GM21723 (cell line): ENCODE measurements around the gene PIP5K1B.

Experiments
- ATAC-seq: cut with Tn5 transposase; IDR thresholded peaks from one replicate; pipeline ENCODE4 v1.9.1; 2021; ENCODE audit warnings: mild to moderate bottlenecking, moderate library complexity; ENCODE audit not compliant: unreplicated experiment

Gene PIP5K1B

DNA sequence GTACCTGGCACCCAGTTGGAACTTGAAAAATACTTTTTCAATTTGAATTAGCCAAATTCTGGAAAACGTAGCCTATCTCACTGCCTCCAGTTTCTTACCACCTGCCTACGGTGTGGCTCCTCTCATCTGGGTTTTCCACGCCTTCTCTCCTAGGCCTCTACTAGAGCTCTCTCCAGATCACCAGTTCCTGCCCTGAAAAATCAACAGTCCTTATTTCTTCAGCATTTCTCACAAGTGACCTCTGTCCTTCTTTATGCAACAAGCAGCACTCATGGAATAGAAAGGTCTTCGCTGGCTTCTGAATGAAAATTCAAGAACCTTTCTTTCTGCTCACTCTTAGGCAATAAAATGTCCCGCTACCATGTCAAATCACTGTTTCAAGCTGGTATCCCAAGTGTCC, 64.8 kb downstream of the PIP5K1B start:
- ATAC-seq: no peak

DNA sequence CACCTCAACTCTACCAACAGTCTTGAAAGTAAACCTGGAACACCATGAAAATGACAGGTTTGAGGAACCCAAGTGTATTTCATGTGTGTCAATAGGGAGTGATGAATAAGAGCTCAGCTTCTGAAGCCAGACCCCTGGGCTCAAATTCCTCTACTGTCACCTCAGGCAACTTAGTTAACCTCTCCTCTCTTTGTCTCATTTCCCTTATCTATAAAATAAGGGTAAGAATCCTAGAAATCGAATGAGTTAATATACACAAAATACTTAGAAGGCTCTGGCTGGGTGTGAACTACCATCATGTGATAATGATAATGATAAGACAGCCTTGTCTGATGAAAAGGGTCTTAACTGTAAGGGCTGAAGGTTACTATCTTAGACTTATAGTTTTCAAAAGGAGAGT, 66.3 kb downstream of the PIP5K1B start:
- ATAC-seq: no peak

DNA sequence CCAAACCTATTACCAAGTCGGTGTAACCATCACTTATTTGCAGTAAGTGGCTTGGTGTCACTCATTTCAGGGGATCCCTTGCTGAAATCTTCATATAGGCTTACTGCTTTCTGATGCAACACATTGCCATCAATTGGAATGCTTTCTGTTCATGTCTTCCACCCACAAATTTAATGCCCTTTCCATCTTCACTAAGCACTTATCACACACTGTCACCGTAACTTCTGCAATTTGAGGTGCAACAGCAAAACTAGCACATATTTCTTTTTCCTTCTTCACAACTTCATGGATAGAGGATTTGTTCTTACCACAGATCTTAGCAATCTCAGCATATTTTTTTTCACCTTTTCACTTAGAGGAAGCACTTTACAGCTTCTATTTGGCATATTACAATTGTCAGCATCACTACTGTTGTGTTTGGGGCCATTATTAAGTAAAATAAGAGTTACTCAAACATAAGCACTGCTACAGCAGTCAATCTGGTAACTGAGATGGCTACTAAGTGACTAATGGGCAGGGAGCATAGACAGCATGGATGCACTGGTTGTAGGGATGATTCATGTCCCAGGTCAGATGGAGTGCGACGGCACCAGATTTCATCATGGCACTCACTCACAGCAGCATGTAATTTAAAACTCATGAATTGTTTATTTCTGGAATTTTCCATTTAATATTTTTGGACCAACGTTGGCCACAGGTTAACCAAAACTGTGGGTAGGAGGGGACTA, 70.1 kb downstream of the PIP5K1B start:
- no peak for ATAC-seq

DNA sequence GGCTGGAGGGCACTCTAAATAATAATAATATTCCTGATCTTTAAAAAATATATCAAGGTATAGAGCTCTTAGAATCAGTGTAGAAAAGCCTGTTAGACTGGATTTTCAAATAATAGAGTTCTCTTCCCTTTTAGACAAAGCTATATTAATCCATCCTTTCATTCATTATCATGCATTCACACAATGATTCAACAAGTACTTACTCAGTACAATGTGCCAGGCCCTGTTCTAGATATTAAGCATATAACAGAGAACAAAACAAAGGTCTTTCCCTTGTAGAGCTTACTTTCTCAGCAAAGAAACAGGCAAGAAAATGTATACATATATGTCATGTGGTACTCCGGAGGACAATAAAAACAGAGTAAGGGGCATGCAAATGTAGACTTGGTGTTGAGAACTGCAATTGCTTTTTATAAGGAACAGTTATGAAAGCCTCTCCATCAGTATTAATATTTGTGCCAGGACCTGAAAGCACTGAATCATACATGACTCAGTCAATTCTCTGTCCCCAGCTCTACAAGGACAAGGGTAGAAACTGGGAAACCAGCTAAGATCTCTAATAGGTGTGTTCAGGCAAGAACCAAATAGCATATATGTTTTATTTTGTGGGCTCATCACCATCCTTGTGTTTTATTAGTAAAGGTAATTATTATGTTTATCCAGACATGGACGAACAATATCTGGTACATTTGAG, 72.2 kb downstream of the PIP5K1B start:
- no peak for ATAC-seq

DNA sequence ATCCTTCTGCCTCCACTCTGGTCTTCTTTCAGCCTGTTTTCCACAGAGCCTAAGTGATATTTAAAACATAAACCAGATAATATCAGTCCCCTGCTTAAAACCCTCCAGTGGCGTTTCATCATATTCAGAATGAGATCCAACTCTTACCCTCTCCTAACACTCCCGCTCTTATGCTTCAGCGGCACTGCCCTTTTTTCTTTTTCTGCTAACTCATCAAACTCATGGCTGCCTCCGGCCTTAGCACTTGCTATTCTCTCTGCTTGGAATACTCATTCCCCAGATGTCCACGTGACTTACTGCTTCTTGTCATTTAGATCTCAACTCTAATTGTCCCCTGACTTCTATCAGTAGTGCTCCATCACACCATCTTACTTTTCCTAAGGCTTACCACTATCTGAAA, 73.6 kb downstream of the PIP5K1B start:
- ATAC-seq: no peak

DNA sequence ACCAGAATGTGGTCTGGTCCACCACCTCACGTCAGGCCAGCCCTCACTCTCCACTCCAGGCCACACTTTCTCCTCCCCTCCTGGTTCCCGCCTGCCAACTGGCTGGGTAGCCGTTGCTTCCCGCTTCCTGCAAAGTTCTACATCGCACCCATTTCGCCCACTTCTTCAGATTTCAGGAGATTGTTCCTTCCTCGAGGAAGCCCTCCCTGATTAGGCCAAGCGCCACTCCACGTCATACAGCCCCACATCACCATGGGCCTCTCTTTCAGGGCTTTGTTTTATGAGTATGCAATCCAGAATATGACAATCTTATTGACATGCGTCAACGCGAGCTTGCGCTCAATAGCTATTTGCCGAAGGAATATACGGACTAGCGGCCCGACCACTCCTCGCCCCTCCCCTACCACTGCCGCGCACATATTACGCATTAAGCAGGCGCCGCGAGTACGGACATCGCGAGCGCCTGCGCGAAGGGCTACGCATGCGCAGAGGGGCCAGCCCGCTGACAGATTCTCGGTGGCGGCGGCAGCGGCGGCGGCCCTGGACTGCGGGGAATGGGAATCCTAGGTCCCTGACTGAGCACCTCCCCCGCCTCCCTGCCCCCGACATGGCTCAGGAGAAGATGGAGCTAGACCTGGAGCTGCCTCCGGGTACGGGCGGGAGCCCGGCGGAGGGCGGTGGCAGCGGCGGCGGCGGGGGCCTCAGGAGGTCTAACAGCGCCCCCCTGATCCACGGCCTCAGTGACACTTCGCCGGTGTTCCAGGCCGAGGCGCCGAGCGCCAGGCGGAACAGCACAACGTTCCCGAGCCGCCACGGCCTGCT, 74.7 kb downstream of the PIP5K1B start:
- ATAC-seq: peak; percentile 83

DNA sequence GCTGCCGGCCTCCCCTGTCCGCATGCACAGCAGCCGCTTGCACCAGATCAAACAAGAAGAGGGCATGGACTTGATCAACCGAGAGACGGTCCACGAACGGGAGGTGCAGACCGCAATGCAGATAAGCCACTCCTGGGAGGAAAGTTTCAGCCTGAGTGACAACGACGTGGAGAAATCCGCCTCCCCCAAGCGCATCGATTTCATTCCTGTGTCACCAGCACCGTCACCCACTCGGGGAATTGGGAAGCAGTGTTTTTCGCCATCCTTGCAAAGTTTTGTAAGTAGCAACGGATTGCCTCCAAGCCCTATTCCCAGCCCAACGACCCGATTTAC, 75.3 kb downstream of the PIP5K1B start:
- peak; percentile 1 for ATAC-seq

DNA sequence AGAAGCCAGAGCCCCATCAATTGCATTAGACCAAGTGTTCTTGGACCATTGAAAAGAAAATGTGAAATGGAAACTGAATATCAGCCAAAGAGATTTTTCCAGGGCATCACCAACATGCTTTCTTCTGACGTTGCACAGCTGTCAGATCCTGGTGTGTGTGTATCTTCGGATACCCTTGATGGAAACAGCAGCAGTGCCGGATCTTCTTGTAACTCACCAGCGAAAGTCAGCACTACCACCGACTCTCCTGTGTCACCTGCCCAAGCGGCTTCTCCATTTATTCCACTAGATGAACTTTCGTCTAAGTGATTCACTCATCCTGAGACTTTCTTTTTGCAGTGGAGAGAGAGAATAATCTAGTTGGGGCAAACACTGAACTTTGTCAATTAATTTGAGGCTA, 75.7 kb downstream of the PIP5K1B start:
- peak; percentile 7 for ATAC-seq

DNA sequence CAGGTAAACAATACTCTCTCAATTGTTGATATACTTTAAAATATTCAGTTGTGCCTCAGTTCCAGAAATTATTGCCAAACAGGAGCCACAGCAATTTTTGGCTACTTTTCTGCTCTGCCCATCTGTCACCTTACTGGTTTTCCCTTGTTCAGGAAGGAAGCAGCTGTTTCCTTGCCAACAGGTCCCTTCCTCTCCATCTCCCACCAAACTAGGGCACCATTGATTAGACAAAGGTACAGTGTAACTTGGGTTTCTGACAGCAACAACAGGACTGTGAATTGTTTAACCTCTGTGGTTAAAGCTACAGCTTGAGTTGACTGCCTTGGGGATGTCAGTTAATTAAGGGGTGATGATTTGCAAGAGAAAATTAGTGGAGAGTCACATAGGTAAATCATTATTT, 76.9 kb downstream of the PIP5K1B start:
- no peak for ATAC-seq

DNA sequence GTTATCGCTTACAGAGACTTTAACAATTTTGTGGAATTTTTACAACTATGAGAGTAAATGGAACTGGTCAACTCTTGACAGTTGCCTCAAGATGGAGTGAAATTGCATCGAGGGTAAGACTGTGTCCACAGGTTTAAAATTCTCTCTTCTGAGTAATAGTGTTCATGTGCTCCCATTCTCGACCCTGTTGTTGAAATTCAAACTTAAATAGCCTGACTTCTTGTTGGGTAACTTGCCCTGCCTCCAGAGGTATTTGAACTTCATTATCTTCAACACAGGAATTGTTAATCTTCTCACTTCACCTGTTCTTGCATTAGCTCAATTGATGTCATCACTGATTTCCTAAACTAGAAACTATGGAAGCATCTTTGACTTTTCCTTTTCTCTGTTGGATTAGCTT, 77.5 kb downstream of the PIP5K1B start:
- ATAC-seq: no peak

DNA sequence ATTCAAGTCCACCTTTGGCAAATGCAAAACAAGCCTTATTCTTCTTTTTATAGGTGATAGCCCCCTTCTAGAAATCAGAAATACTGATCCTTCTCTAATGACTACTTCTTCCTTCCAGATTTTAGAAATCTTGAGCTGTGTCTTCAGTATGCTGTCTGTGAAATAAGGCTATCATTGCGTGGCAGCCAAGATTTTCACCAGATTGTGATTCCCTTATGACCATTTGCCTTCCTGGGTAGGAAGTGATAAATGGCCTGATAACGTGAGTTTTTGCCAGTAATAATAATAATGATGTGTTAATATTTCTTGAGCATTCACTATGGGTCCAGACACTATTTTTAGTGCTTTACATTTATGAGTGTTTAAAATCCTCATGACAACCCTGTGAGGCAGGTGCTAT, 80.9 kb downstream of the PIP5K1B start:
- ATAC-seq: no peak

DNA sequence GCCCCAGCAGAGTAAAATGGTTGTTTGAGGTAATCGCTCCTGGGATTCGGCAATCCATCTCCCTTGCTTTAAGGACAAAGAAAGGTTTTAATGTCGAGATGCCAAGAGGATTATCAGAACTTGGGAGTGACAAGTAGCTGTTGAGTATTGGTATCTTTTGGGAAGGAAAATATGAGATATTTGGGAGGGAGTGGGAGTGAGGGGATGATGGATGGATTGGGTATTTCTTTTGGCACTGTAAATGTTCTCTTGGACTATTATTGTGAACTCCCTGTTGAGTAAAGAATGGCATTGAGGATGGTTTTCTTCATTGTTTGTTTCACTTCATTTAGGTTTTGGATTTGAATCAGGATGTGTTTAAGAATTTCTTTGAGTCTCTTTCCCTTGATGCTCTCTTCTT, 86.1 kb downstream of the PIP5K1B start:
- ATAC-seq: no peak

DNA sequence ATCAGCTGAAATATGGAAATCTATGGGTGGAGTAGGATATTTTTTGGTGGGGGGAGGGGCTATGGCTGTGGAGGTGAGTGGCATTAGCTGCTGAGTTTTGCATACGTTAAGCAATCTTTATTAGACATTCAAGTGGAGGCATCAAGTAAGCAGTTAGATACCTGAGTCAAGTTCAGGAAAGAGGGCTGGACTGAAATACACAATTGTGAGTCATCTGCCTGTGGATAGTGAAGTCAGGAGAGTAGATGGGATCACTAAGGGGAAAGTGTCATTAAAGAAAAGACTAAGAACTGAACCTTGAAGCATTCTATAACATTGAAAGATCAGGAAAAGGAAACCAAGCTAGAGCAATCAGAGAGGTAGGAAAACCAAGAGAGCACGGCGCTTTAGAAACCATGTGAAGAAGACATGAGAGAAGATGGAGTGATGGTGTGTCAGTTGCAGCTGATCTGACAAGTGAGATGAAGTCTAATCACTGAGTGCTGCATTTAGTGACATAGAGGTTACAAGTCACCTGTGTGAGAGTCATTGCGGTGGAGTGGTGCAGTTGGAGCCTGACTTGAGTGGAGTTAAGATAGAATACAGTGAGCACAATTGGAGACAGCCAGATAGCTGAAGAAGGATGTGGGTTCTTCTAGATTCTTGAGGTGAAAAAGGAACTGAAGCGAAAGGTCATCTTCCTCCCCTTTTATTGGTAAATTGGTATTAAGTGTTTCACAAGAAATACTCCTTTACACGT, 88.7 kb downstream of the PIP5K1B start:
- peak; percentile 95 for ATAC-seq

DNA sequence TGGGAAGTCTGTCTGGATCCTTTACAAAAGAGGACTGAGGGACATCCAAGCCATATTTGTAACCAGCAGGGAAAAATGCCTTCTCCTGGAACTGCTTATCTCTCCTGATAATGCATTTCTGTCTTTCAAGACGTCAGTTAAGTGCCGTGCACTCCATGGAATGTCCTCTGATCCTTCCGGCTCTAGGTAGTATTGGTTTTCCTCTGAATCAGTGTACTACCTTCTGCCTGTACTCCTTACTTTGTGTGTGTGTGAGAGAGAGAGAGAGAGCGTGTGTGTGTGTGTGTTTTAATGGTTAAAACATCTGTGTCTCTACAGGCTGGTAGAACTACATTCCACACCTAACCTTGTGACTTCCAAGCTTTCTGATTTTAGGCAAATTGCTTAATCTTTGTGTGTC, 89.9 kb downstream of the PIP5K1B start:
- ATAC-seq: no peak

DNA sequence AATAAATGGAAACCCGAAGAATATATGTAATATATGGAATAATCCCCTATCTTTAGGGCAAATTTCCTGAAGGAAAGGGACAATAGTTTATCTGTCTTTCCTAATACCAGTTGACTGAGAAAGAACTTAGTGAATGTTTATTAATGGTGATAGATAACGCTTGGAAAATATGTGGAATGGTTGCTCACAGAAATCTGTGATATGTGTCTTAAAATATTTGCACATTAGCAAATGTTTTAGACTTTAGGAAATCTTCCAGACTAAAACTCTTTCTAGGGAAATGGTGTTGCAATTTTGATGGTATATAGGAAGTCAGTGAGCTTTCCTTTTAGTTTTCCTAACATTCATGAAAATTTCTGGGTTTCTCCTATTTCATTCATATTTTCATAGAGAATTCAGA, 90.4 kb downstream of the PIP5K1B start:
- no peak for ATAC-seq

DNA sequence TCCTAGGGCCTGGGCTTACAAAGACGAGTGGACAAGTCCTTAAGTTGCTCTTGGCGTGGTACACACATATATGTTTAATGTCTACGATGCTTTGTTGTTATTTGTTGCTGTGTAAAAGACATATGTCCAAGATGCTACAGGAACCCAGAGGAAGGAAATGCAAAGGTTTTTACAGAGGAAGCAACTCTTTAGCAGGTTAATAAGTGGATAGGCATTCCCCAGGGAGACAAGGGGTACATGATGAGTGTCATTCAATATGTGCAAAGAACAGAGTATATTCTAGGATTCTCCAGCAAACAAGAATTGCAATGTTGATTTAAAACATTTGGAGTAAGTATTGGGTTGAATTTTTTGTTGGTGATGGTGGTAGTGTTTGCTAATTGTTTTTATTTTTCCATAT, 92.1 kb downstream of the PIP5K1B start:
- ATAC-seq: no peak

DNA sequence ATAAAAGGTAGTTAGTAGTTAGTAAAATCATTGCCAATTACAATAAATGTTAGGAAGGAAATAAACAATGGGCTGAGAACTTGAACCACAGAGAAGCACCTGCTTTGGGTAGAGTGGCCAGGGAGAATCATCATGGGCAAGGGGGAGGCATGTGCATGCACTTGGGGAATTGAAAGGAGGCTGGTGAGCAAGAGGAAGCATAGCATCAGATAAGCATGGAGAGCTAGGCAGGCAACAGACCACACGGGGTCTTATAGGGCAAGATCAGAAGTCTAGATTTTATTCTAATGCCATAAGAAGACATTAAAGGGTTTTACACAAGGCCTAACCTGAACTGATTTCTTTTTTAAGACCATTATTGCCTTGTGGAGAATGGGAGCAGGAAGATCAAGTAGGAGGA, 93.4 kb downstream of the PIP5K1B start:
- no peak for ATAC-seq

DNA sequence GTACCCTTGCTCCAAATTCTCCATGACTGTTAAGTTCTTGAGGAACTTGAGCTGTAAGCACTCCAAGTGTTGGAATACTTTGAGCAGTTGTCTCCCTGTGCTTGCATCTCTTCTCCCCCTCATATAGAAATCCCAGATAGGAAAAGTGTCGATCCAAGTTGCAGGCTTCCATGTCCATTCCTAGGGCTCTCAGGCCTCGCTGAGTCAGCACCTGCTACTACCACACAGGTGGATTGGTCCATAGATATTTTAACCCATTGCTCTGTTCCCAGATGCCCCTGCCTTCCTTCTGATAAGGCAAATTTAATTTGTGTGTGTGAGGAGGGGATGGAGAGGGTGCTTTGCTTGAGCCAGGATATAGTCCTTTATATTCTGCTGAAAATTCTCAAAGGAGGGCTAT, 95.8 kb downstream of the PIP5K1B start:
- ATAC-seq: no peak

DNA sequence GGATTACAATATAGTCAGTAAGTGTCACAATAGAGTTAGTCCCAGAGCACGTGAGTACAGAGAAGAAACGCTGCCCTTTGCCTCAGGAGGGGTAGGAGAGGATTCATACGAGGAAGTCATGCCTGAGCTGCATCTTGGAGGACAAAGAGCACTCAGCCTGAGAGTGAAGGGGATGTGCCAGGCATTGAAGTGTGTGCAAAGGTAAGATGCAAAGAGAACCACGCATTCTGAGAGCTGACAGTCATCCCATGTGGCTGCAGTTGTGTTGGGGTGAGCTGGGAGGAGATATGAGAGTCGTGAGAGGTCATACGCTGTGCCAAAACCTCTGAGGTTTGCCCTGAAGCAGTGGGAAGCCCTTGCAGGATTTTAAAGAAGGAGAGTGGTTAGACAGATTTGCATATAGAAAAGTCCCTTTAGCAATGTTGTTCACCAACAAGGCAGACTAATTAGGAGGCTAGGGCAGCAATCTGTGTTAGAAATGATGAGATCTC, 97.5 kb downstream of the PIP5K1B start:
- peak; percentile 97 for ATAC-seq

DNA sequence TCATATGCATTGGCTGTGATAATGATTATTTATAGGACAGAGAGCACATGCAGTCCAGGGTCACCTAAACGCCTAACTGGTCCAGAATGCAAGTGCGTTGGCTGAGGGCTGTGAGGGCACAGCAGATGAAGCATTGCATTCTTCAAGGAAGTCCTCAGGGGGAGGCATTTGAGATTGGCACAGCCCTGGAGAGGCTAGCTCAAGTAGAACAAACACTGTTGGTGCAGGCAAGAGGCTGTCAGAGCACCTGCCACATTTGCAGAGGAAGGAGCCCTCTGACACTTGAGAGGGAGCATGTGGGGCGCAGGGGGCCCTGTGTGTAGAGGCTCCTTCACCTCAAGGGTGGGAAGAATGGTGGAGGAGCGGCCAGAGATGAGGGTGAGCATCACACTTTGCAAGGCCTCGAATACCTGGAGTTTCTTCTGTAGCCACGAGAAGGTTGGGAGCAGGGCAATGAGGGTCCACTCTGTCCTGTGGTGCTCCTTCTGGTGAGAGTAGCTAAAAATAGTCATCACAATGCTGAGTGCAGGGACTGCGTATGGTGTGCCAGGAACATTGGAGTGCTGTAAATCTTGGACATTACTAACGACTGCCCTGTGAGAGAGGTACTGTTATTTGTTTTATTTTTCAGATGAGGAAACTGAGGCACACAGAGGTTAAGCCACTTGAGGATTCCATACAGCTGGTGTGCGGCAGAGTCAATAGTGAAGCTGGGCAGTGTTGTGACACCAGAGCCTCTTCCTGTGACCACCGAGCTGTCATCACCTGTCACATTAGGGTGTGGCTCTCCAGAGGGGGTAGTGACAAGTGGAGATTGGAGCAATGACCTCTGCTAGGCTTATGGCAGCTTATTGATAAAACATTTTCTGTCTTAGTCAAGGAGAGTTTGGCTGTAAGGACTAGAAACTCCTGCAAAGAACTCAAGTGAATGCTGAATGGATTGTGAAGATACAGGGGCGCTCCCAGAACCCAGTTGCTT, 100.2 kb downstream of the PIP5K1B start:
- no peak for ATAC-seq
